HG02870 (cell line): ENCODE data around the gene DPY19L2.
"Not testable (repeated sequence)": the region's sequence is repeated elsewhere in the genome, so short reads cannot be mapped to it uniquely, and the experiment has no call there.

Source experiments
- ATAC-seq: cut with Tn5 transposase; IDR thresholded peaks from one replicate; pipeline ENCODE4 v1.9.1; 2021; ENCODE audit warnings: mild to moderate bottlenecking, moderate library complexity; ENCODE audit not compliant: unreplicated experiment

DPY19L2 gene

GRCh38 chr12:63545298-63545916 is 122.9 kb downstream of the DPY19L2 start:
- not testable (repeated sequence) for ATAC-seq

- ATAC-seq, result not testable (repeated sequence)
These were observed 129.6 kb downstream of the DPY19L2 start for GRCh38 chr12:63538656-63539055.

- not testable (repeated sequence) for ATAC-seq
These were observed 130.5 kb downstream of the DPY19L2 start for GRCh38 chr12:63537838-63538237.

GRCh38 chr12:63529641-63530040 is 138.7 kb downstream of the DPY19L2 start:
- ATAC-seq, result not testable (repeated sequence)

- no peak for ATAC-seq
These were observed 142.5 kb downstream of the DPY19L2 start for GRCh38 chr12:63525831-63526230.

GRCh38 chr12:63521706-63522105 is 146.6 kb downstream of the DPY19L2 start:
- no peak for ATAC-seq
